Effector memory CD4-positive, alpha-beta T cell (primary cell): ENCODE results near the gene SLC34A3.

Experiments used
- DNase-seq, 3 donors: peaks; one replicate each; pipeline ENCODE4 v3.0.0-alpha.2; 2020
- H3K27ac ChIP-seq: 2 replicates; pipeline ENCODE4 v1.7.0; 2013; ENCODE audit warnings: mild to moderate bottlenecking, low read length, moderate library complexity; ENCODE audit not compliant: insufficient read depth, poor library complexity, severe bottlenecking
- H3K27me3 ChIP-seq: replicated peaks from 2 replicates; pipeline ENCODE4 v1.7.0; 2013; ENCODE audit warnings: mild to moderate bottlenecking, low read length; ENCODE audit not compliant: insufficient read depth, control insufficient read depth, poor library complexity, severe bottlenecking
- H3K36me3 ChIP-seq: 2 replicates; pipeline ENCODE4 v1.7.0; 2013; ENCODE audit warnings: mild to moderate bottlenecking, low read length, moderate library complexity; ENCODE audit not compliant: control insufficient read depth, insufficient read depth
- H3K4me1 ChIP-seq: 2 replicates; pipeline ENCODE4 v1.7.0; 2013; ENCODE audit warnings: low read length, mild to moderate bottlenecking; ENCODE audit not compliant: control insufficient read depth, insufficient read depth, poor library complexity, severe bottlenecking
- H3K4me3 ChIP-seq: 2 replicates; pipeline ENCODE4 v1.7.0; 2013; ENCODE audit warnings: low read length, low read depth, mild to moderate bottlenecking; ENCODE audit not compliant: insufficient read depth, poor library complexity, severe bottlenecking
- H3K9me3 ChIP-seq: 2 replicates; pipeline ENCODE4 v1.7.0; 2013; ENCODE audit warnings: mild to moderate bottlenecking, low read length, moderate library complexity; ENCODE audit not compliant: control insufficient read depth

SLC34A3 gene

GRCh38 chr9:137217276-137218211, 13.2 kb upstream of the SLC34A3 start:
- Histone ChIP-seq H3K27me3 (no peaks in the 10 kb centered on the region), H3K9me3 (no peaks in the 10 kb centered on the region), H3K36me3 (no peaks in the 10 kb centered on the region), H3K4me3 (no peak overlapping the region), H3K4me1 (peaks cover 6% of the 10 kb centered on the region), H3K27ac (no peak overlapping the region)
- DNase-seq = no peak

- Histone ChIP-seq H3K27me3 (no peaks in the 10 kb centered on the region), H3K9me3 (no peaks in the 10 kb centered on the region), H3K27ac (no peak overlapping the region), H3K4me1 (peaks cover 11% of the 10 kb centered on the region), H3K4me3 (no peak overlapping the region), H3K36me3 (no peaks in the 10 kb centered on the region)
- DNase-seq = no peak
Observed at GRCh38 chr9:137218212-137218753, 12.4 kb upstream of the SLC34A3 start.

GRCh38 chr9:137218754-137219271, 11.9 kb upstream of the SLC34A3 start:
- Histone ChIP-seq H3K27ac (no peak overlapping the region), H3K27me3 (no peaks in the 10 kb centered on the region), H3K9me3 (no peaks in the 10 kb centered on the region), H3K4me1 (peaks cover 13% of the 10 kb centered on the region), H3K4me3 (no peak overlapping the region), H3K36me3 (no peaks in the 10 kb centered on the region)
- DNase-seq = no peak

GRCh38 chr9:137219757-137220316, 10.9 kb upstream of the SLC34A3 start:
- DNase-seq = no peak
- H3K36me3 ChIP-seq = no peaks in the 10 kb centered on the region
- H3K4me1 ChIP-seq = peaks cover 20% of the 10 kb centered on the region
- H3K4me3 ChIP-seq = no peak overlapping the region
- H3K9me3 ChIP-seq = no peaks in the 10 kb centered on the region
- no peak overlapping the region for H3K27ac ChIP-seq
- no peaks in the 10 kb centered on the region for H3K27me3 ChIP-seq

- DNase-seq = no peak
- Histone ChIP-seq H3K27me3 (no peaks in the 10 kb centered on the region), H3K9me3 (no peaks in the 10 kb centered on the region), H3K4me1 (peaks cover 20% of the 10 kb centered on the region), H3K36me3 (no peaks in the 10 kb centered on the region), H3K27ac (no peak overlapping the region), H3K4me3 (no peak overlapping the region)
Observed at GRCh38 chr9:137220317-137221094, 10.2 kb upstream of the SLC34A3 start.

GRCh38 chr9:137221095-137221505, 9.6 kb upstream of the SLC34A3 start:
- Histone ChIP-seq H3K27me3 (no peaks in the 10 kb centered on the region), H3K27ac (no peak overlapping the region), H3K9me3 (no peaks in the 10 kb centered on the region), H3K4me1 (peaks cover 20% of the 10 kb centered on the region), H3K4me3 (no peak overlapping the region), H3K36me3 (no peaks in the 10 kb centered on the region)
- no peak for DNase-seq

- Histone ChIP-seq H3K36me3 (no peaks in the 10 kb centered on the region), H3K4me3 (peak overlapping the region; percentile 39), H3K27ac (no peak overlapping the region), H3K4me1 (peaks cover 20% of the 10 kb centered on the region), H3K9me3 (no peaks in the 10 kb centered on the region), H3K27me3 (no peaks in the 10 kb centered on the region)
- DNase-seq = no peak
Observed at GRCh38 chr9:137221506-137222111, 9.1 kb upstream of the SLC34A3 start.

GRCh38 chr9:137222190-137223077, 8.3 kb upstream of the SLC34A3 start, which contains the start of gene RNF208:
RNF208 (minus strand) TSS chr9:137222240; CDS start chr9:137221212, 1,028 bp downstream.
- Histone ChIP-seq H3K27ac (peak within 1 kb of the TSS; percentile 53), H3K9me3 (no peaks in the 10 kb centered on the region), H3K4me3 (peak within 1 kb of the TSS; percentile 60), H3K36me3 (no peaks in the 10 kb centered on the region), H3K4me1 (peaks cover 22% of the 10 kb centered on the region), H3K27me3 (no peaks in the 10 kb centered on the region)
- DNase-seq = no peak
